Kidney (tissue), 14 donors: ENCODE measurements around the gene KRT24. TPM values are rescaled to one million over a fixed set of nuclear protein-coding genes. Genes with fewer than 3 reads are reported as not detected.

Experiments used
- DNase-seq, 5 donors: peaks; one replicate each; pipeline ENCODE4 v3.0.0-alpha.2; 2013 to 2020
- FAIRE-seq: peaks from 2 replicates; lab custom pipeline; 2012; peaks lifted over from hg19 to GRCh38; lab: Jason Lieb, UNC
- H3K27ac ChIP-seq, 2 donors: one replicate each; pipeline ENCODE4 v1.7.0; 2013; ENCODE audit warnings: low read depth in 2 of 2, low read length in 2 of 2, inconsistent platforms in 1 of 2
- H3K27me3 ChIP-seq: one replicate; pipeline ENCODE4 v1.7.1; 2013; ENCODE audit warnings: low read length, inconsistent platforms; ENCODE audit not compliant: control insufficient read depth, insufficient read depth
- H3K36me3 ChIP-seq, 3 donors: one replicate each; pipeline versions ENCODE4 v1.7.0 to v1.7.1; 2013; ENCODE audit warnings: low read length in 3 of 3, control low read depth in 1 of 3, inconsistent platforms in 1 of 3; ENCODE audit not compliant: insufficient read depth in 3 of 3, control insufficient read depth in 2 of 3
- H3K4me1 ChIP-seq, 3 donors: one replicate each; pipeline versions ENCODE4 v1.7.0 to v1.7.1; 2013; ENCODE audit warnings: low read length in 3 of 3, inconsistent platforms in 1 of 3, low read depth in 1 of 3; ENCODE audit not compliant: control insufficient read depth in 2 of 3, insufficient read depth in 2 of 3
- H3K4me3 ChIP-seq, 3 donors: one replicate each; pipeline versions ENCODE4 v1.7.0 to v1.8.1; 2013; ENCODE audit warnings: low read length in 3 of 3, control low read depth in 1 of 3, inconsistent platforms in 1 of 3
- H3K9ac ChIP-seq, 3 donors: one replicate each; pipeline versions ENCODE4 v1.7.0 to v1.7.1; 2013; ENCODE audit warnings: low read length in 3 of 3, control low read depth in 1 of 3, inconsistent platforms in 1 of 3
- H3K9me3 ChIP-seq, 3 donors: one replicate each; pipeline versions ENCODE4 v1.7.0 to v1.7.1; 2013; ENCODE audit warnings: low read length in 3 of 3, control low read depth in 1 of 3, inconsistent platforms in 1 of 3; ENCODE audit not compliant: control insufficient read depth in 2 of 3, insufficient read depth in 1 of 3
- CTCF ChIP-seq: IDR thresholded peaks from 3 replicates; pipeline ENCODE4 v1.5.1; 2012; ENCODE audit warnings: mild to moderate bottlenecking, moderate library complexity, borderline replicate concordance; ENCODE audit not compliant: insufficient read depth; ENCODE audit errors: extremely low read depth
- intact Hi-C: fragments of 100-400 bp; cut with DNase I; formaldehyde crosslinking; loops from one replicate; pipeline ENCODE4 v1.11.1; 2022
- polyA plus RNA-seq: library from polyadenylated mRNA; stranded (reverse); fragments of 350-450 nt; fragmentation: Illumina TruSeq; extraction: RNeasy Lipid Tissue Mini Kit (QIAGEN cat#74804); gene quantifications from one replicate; pipeline ENCODE4 v1.2.3, GENCODE V29; 2014; ENCODE audit warnings: low read depth, low replicate concordance; ENCODE audit not compliant: insufficient read depth
- total RNA-seq: library from RNA; stranded (reverse); fragmentation: NEBNext Ultra II Directional; extraction: Animal tissue kit (Norgen Biotek cat#: 25700); gene quantifications from one replicate; pipeline ENCODE4 v1.2.1, GENCODE V29; 2021
- donor health status: control.
- donor health status: control.
- donor health status: control.
- donor health status: control.
- donor health status: control.
- donor health status: DM: yes; HTN: yes; CAD: no.
- donor health status: Normal renal cell carcinoma (clear cell type).

The KRT24 gene
- total and polyA plus RNA-seq, 2 donors from 2014 or later: 0.31 TPM; not detected in 1

DNA sequence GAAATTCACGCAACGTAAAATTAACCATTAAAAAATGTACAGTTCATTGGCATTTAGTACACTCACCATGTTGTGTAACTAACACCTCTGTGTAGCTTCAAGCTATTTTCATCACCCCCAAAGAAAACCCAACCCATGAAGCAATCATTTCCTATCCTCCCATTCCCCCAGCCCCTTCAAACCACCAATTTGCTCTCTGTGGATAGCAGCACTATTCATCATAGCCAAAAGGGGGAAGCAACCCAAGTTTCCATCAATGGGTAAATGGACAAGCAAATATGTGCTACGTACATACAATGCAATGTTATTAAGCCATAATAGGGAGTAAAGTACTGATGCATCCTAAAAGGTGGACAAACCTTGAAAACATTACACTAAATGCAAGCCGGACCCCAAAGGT is 27.6 kb downstream of the KRT24 start:
- FAIRE-seq: no peak

GRCh38 chr17:40672654-40673053 is 30.9 kb downstream of the KRT24 start:
- Histone ChIP-seq H3K9me3 (no peaks in the 10 kb centered on the region), H3K27me3 (peaks cover 2% of the 10 kb centered on the region), H3K27ac (no peak overlapping the region), H3K36me3 (no peaks in the 10 kb centered on the region), H3K9ac (no peak overlapping the region), H3K4me1 (no peaks in the 10 kb centered on the region), H3K4me3 (no peak overlapping the region)
- intact Hi-C loops: no loop called here
- no peak for FAIRE-seq
- TF ChIP-seq CTCF: no peak
- no peak for DNase-seq

More for the DNA sequence above, 27.6 kb downstream of the KRT24 start:
- Histone ChIP-seq H3K27ac (no peak overlapping the region), H3K4me3 (no peak overlapping the region), H3K27me3 (peaks cover 2% of the 10 kb centered on the region), H3K4me1 (no peaks in the 10 kb centered on the region), H3K9ac (no peak overlapping the region), H3K36me3 (no peaks in the 10 kb centered on the region), H3K9me3 (no peaks in the 10 kb centered on the region)
- no peak for TF ChIP-seq CTCF
- no peak for DNase-seq
- intact Hi-C loops: no loop called here

DNA sequence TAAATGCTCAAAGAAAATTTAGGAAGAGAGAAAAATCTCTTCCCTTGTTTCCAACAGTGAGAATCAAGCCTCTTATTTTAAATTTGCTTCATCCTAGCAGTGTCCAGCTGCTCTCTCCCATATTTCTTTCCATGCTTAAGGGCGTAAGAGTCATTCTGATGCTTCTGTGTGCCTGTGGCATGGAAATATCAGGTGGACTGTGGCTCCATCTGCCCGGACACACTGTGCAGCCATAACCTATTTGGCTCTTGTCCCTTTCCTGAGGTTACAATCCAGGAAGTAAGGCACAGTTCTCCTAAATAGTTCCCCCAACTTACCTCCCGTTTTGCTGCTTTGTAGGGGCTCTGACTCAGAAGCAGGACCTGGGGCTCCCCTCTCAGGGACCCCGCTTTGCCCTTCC is 32.3 kb downstream of the KRT24 start:
- Histone ChIP-seq H3K27me3 (peaks cover 2% of the 10 kb centered on the region), H3K36me3 (no peaks in the 10 kb centered on the region), H3K9me3 (no peaks in the 10 kb centered on the region), H3K27ac (no peak overlapping the region), H3K4me3 (no peak overlapping the region), H3K9ac (no peak overlapping the region), H3K4me1 (no peaks in the 10 kb centered on the region)
- no peak for FAIRE-seq
- no peak for DNase-seq
- TF ChIP-seq CTCF: no peak
- intact Hi-C loops: no loop called here

DNA sequence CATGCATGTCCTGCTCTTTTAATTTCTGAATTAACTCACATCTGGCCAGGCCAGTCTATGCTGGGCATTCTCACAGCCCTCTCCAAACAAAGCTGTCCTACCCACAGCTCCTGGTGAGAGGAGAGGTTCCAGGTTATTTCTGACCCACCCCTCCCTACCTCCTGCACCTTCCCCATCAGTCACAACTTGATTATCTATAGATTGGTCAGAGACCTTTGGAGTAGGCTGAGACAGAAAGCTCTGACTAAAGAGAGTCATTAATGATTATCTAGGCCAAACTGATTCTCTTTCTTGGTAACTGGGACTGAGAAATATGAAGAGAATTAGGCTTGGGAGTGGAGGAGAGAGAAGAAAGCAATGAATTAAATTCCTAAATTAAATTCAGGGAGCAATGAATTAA is 37.2 kb downstream of the KRT24 start:
- FAIRE-seq: no peak
- Histone ChIP-seq H3K4me1 (no peaks in the 10 kb centered on the region), H3K4me3 (no peak overlapping the region), H3K9me3 (no peaks in the 10 kb centered on the region), H3K27ac (no peak overlapping the region), H3K27me3 (peaks cover 3% of the 10 kb centered on the region), H3K9ac (no peak overlapping the region), H3K36me3 (no peaks in the 10 kb centered on the region)
- TF ChIP-seq CTCF: no peak
- intact Hi-C loops: no loop called here
- no peak for DNase-seq
